GM13976 (cell line): ENCODE results near the gene COL21A1.
"Not testable (repeated sequence)": the region's sequence is repeated elsewhere in the genome, so short reads cannot be mapped to it uniquely, and the experiment has no call there.

Experiments used
- DNase-seq: peaks from one replicate; pipeline ENCODE4 v3.0.0; 2012; ENCODE audit warnings: low spot score
- in situ Hi-C: fragments of 300-500 bp; cut with MboI; formaldehyde crosslinking; loops from one replicate; pipeline ENCODE4 v1.12.0; 2022; ENCODE audit warnings: low sequenced_read_pairs, mixed read lengths, inconsistent platforms; ENCODE audit not compliant: unreplicated experiment
- TF ChIP-seq, protein P1 (sequence below): IDR thresholded peaks from 2 replicates; pipeline ENCODE4 v1.5.1; 2012; ENCODE audit warnings: borderline replicate concordance, mild to moderate bottlenecking; ENCODE audit not compliant: insufficient read depth; ENCODE audit errors: extremely low read depth, missing control alignments, control extremely low read depth

Gene COL21A1

DNA sequence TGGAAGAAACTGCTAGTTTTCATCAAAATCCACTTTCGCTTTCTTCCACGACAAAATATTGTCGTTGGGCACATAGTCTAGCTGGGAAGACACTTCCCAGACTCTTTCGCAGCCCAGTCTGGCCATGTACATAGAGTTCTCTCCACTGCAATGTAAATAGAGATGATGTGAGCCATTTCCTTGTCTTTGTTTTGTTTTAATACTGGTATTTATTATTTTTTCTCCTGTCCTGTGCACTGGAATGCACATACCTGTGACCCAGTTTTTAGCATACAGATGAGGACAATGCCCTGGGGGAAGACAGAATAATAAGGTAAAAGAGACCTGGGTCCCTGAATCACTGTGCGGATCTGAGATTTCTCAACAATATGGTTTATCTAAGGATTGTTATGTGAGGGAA, 222.4 kb downstream of the COL21A1 start:
- TF ChIP-seq, protein P1, sequence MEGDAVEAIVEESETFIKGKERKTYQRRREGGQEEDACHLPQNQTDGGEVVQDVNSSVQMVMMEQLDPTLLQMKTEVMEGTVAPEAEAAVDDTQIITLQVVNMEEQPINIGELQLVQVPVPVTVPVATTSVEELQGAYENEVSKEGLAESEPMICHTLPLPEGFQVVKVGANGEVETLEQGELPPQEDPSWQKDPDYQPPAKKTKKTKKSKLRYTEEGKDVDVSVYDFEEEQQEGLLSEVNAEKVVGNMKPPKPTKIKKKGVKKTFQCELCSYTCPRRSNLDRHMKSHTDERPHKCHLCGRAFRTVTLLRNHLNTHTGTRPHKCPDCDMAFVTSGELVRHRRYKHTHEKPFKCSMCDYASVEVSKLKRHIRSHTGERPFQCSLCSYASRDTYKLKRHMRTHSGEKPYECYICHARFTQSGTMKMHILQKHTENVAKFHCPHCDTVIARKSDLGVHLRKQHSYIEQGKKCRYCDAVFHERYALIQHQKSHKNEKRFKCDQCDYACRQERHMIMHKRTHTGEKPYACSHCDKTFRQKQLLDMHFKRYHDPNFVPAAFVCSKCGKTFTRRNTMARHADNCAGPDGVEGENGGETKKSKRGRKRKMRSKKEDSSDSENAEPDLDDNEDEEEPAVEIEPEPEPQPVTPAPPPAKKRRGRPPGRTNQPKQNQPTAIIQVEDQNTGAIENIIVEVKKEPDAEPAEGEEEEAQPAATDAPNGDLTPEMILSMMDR: no peak
- in situ Hi-C loops: no loop called here
- DNase-seq: no peak

DNA sequence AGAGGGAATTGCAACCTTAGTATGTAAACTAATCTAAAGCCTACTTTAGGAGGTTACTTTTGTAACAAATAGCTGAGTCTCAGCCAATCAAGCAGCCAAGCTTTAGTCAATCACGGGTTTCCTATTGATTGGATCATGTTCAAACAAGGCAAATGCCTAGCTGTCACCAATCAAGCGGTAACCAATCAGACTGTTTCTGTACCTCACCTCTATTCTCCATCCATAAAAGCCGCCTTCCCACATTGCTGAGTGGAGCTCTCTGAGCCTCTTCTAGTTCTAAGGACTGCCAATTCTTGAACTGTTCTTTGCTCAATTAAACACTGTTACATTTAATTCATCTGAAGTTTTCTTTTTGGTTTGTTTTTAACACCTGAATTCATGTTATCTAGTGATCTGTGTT, 223.6 kb downstream of the COL21A1 start:
- TF ChIP-seq, protein P1: no peak
- in situ Hi-C loops: no loop called here
- no peak for DNase-seq

DNA sequence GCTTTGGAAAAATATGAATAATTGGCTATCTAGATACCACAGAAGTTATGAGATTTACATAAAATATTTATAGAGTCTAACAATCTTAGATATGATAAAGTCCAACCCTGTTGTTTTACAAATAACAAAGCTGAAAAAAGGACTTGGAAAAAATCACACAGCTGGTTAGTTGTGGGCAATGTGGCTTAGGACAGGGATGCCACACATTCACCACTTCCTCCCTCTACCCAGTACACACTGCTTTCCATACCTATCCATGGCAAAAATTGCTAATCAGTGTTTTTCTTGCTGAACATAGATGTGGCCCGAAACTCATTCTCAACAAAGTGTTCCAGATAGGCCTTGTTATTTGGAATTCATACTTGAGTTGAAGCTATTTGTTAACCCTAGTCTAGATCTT, 224.7 kb downstream of the COL21A1 start:
- TF ChIP-seq, protein P1: no peak
- in situ Hi-C loops: no loop called here
- no peak for DNase-seq

DNA sequence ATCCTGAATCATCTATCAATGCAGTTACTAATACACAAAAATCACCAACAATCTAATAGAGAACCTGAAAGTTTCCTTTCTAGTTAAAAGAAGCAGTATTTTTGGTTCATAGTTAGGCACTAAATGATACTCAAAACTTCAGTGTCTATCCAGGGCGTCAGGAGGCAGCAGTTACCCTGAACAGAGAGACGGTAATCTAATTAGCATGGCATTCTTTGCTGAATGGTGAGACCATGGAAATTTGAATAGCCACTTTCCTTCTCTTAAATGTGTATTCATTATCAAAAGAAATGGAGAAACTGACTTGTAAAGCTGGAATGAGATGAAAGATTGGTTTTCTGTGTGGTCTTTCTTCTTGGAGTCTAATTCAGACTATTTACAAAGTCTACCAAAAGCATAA, 225.4 kb downstream of the COL21A1 start:
- in situ Hi-C loops: no loop called here
- no peak for DNase-seq
- TF ChIP-seq, protein P1: no peak

DNA sequence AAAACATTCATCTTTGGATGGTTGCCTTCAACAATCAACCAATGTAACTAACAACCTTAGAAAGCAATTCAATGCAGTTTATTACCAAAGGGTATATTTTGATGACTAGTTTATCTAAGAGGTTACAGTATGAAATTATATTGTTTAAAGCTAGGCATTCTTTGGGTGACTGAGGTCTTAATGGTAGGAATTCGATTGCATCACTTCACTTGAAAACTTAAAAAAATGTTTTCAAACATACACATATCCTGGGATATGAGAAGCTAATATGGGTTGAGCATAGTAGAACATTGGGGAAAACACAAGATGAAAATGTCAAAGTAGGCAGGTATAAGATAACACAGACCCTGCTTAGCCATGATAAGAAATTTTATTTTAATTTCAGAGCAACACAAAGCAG, 227.4 kb downstream of the COL21A1 start:
- in situ Hi-C loops: no loop called here
- TF ChIP-seq, protein P1: no peak
- no peak for DNase-seq

DNA sequence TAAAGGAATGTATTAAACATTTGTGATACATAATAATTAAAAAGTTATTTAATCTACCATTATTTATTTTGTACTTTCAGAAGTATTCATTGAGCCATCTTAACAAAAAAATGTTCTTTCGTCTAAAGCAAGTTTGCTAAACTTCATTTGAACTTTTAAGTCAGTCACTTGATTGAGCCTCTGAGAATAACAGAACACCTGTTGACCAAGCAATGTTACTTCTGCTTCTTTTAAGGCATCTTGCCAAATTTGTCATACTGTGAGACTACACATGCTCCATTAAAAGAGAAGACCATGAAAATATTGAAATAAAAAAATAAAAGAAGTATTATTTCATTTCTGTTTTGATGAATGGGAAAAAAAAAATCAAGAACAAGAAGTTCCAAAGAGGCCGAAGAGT, 230.2 kb downstream of the COL21A1 start:
- in situ Hi-C loops: no loop called here
- TF ChIP-seq, protein P1: no peak
- DNase-seq: no peak

DNA sequence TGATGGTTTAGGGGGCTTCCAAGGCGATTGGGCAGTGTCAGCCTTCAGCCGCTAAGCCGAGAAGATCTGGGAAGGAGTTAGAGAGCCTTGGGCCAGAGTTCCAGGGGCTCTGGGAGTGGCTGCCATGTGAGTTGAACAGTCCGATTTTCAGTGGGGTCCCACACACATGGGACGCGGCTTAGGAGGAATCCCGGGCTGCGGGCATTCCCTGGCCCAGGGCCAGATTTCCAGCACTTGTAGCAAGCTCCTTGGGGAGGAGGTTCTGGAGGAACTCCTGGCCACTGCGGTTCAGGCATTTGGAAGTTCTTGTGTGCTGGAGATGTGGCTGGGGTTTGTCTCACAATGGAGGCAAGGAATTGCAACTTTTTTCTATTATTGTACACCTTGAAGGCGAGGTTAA, 233.3 kb downstream of the COL21A1 start:
- DNase-seq, in situ Hi-C loops: not testable (repeated sequence)
